Measurements from ENCODE around the gene ANTXR2. TPM values are rescaled to one million over a fixed set of nuclear protein-coding genes. Genes with fewer than 3 reads are reported as not detected.

ANTXR2 gene
- total and polyA plus RNA-seq, 4 experiments from 2014 or later = 88.1 to 91.6 (median 90.7) TPM

- H3K36me3 Mint-ChIP-seq = peaks cover 3 to 10% of the 10 kb centered on the region in 2 donors
- H3K27ac Mint-ChIP-seq = peak overlapping the region in 4 of 7 donors; percentile 75 to 94 (median 83)
- H3K36me3 ChIP-seq (ENCODE audit: insufficient read depth, low read length) = no peaks in the 10 kb centered on the region
- H3K27ac ChIP-seq (ENCODE audit: low read depth, low read length) = no peak overlapping the region
- no peak for DNase-seq
- intact Hi-C loops (cut with micrococcal nuclease) = no loop called here
- CTCF ChIA-PET (ENCODE audit: partially characterized antibody) = interaction anchor here (0.6 to 2.7 kb wide), 3 partner anchors 49 to 125 kb away, joined by 3 to 12 read pairs (median 4); no protein-coding TSS in a partner anchor
- no peak overlapping the region for H3K4me3 Mint-ChIP-seq
- H3K4me1 Mint-ChIP-seq = peaks cover 29 to 58% (median 40%) of the 10 kb centered on the region in 4 donors
- POLR2A ChIA-PET (ENCODE audit: partially characterized antibody) = interaction anchor here (1.8 kb wide), 1 partner anchor 107 kb away, joined by 6 read pairs; no protein-coding TSS in a partner anchor
- H3K9me3 ChIP-seq (ENCODE audit: control insufficient read depth in 1 of 2, low read length in 2 of 2) = no peaks in the 10 kb centered on the region
- peaks cover 0 to 2% (median 0%) of the 10 kb centered on the region in 8 donors for H3K9me3 Mint-ChIP-seq
- H3K27me3 ChIP-seq (ENCODE audit: insufficient read depth, low read length) = no peaks in the 10 kb centered on the region
- no peaks in the 10 kb centered on the region for H3K27me3 Mint-ChIP-seq
- H3K4me1 ChIP-seq (ENCODE audit: insufficient read depth, low read length) = peaks cover 37% of the 10 kb centered on the region
- H3K4me3 ChIP-seq (ENCODE audit: low read length in 2 of 2) = no peak overlapping the region
These were observed 3.7 kb upstream of the ANTXR2 start for GRCh38 chr4:80076681-80077080.

GRCh38 chr4:80075995-80076675 is 3.1 kb upstream of the ANTXR2 start:
- no peak overlapping the region for H3K4me3 Mint-ChIP-seq
- no peaks in the 10 kb centered on the region for H3K27me3 Mint-ChIP-seq
- peak overlapping the region; percentile 10 to 94 (median 81) for H3K27ac Mint-ChIP-seq
- H3K36me3 Mint-ChIP-seq = peaks cover under 1 to 13% of the 10 kb centered on the region in 2 donors
- no peak overlapping the region for H3K27ac ChIP-seq (ENCODE audit: low read depth, low read length)
- H3K9me3 Mint-ChIP-seq = peaks cover 0 to 2% (median 0%) of the 10 kb centered on the region in 8 donors
- H3K27me3 ChIP-seq (ENCODE audit: insufficient read depth, low read length) = no peaks in the 10 kb centered on the region
- no peaks in the 10 kb centered on the region for H3K9me3 ChIP-seq (ENCODE audit: control insufficient read depth in 1 of 2, low read length in 2 of 2)
- POLR2A ChIA-PET (ENCODE audit: partially characterized antibody) = interaction anchor here (1.8 to 4.4 kb wide), 2 partner anchors 96 to 107 kb away, joined by 6 to 40 read pairs; no protein-coding TSS in a partner anchor
- no peak for DNase-seq
- H3K4me3 ChIP-seq (ENCODE audit: low read length in 2 of 2) = no peak overlapping the region
- CTCF ChIA-PET (ENCODE audit: partially characterized antibody) = interaction anchor here (1.0 to 2.7 kb wide), 2 partner anchors 49 to 126 kb away, joined by 4 to 12 read pairs; no protein-coding TSS in a partner anchor
- peaks cover 42% of the 10 kb centered on the region for H3K4me1 ChIP-seq (ENCODE audit: insufficient read depth, low read length)
- H3K36me3 ChIP-seq (ENCODE audit: insufficient read depth, low read length) = no peaks in the 10 kb centered on the region
- H3K4me1 Mint-ChIP-seq = peaks cover 30 to 64% (median 43%) of the 10 kb centered on the region in 4 donors
- intact Hi-C loops (cut with micrococcal nuclease) = no loop called here

- POLR2A ChIA-PET (ENCODE audit: partially characterized antibody) = interaction anchor here (1.6 to 5.4 kb wide), 4 partner anchors 57 to 128 kb away, joined by 5 to 60 read pairs (median 44); no protein-coding TSS in a partner anchor
- H3K27ac Mint-ChIP-seq = peak overlapping the region; percentile 84 to 98 (median 96)
These were observed 1.6 kb upstream of the ANTXR2 start for GRCh38 chr4:80074651-80075050.

GRCh38 chr4:80074069-80074468 is 1.0 kb upstream of the ANTXR2 start:
- Histone ChIP-seq H3K27me3 (ENCODE audit: insufficient read depth, low read length) (no peaks in the 10 kb centered on the region), H3K27ac (ENCODE audit: low read depth, low read length) (peak overlapping the region; percentile 86), H3K4me3 (ENCODE audit: low read length in 2 of 2) (no peak overlapping the region), H3K36me3 (ENCODE audit: insufficient read depth, low read length) (no peaks in the 10 kb centered on the region), H3K9me3 (ENCODE audit: control insufficient read depth in 1 of 2, low read length in 2 of 2) (no peaks in the 10 kb centered on the region), H3K4me1 (ENCODE audit: insufficient read depth, low read length) (peaks cover 63% of the 10 kb centered on the region)
- ChIA-PET CTCF (ENCODE audit: partially characterized antibody) (interaction anchor here (0.8 to 3.6 kb wide), 6 partner anchors 15 to 128 kb away, joined by 3 to 24 read pairs (median 18); no protein-coding TSS in a partner anchor), POLR2A (ENCODE audit: partially characterized antibody) (interaction anchor here (0.6 to 5.4 kb wide), 11 partner anchors 15 to 159 kb away, joined by 3 to 60 read pairs (median 9); no protein-coding TSS in a partner anchor)
- Mint-ChIP-seq H3K4me1 (peaks cover 45 to 84% (median 59%) of the 10 kb centered on the region in 4 donors), H3K27me3 (no peaks in the 10 kb centered on the region), H3K27ac (peak overlapping the region; percentile 84 to 98 (median 96)), H3K4me3 (peak overlapping the region; percentile 14 to 99 (median 96)), H3K9me3 (peaks cover 0 to 2% (median 0%) of the 10 kb centered on the region in 8 donors), H3K36me3 (peaks cover 3 to 25% of the 10 kb centered on the region in 2 donors)
- intact Hi-C loops (cut with micrococcal nuclease) = no loop called here
- DNase-seq = no peak

More at GRCh38 chr4:80074651-80075050, 1.6 kb upstream of the ANTXR2 start:
- Mint-ChIP-seq H3K9me3 (peaks cover 0 to 2% (median 0%) of the 10 kb centered on the region in 8 donors), H3K27me3 (no peaks in the 10 kb centered on the region), H3K4me1 (peaks cover 40 to 79% (median 53%) of the 10 kb centered on the region in 4 donors), H3K36me3 (peaks cover 0 to 20% of the 10 kb centered on the region in 2 donors), H3K4me3 (peak overlapping the region in 6 of 8 donors; percentile 2 to 99 (median 75))
- CTCF ChIA-PET (ENCODE audit: partially characterized antibody) = interaction anchor here (1.0 to 3.5 kb wide), 3 partner anchors 16 to 110 kb away, joined by 3 to 22 read pairs (median 17); no protein-coding TSS in a partner anchor
- Histone ChIP-seq H3K27ac (ENCODE audit: low read depth, low read length) (peak overlapping the region; percentile 86), H3K27me3 (ENCODE audit: insufficient read depth, low read length) (no peaks in the 10 kb centered on the region), H3K4me3 (ENCODE audit: low read length in 2 of 2) (no peak overlapping the region), H3K9me3 (ENCODE audit: control insufficient read depth in 1 of 2, low read length in 2 of 2) (no peaks in the 10 kb centered on the region), H3K36me3 (ENCODE audit: insufficient read depth, low read length) (no peaks in the 10 kb centered on the region), H3K4me1 (ENCODE audit: insufficient read depth, low read length) (peaks cover 57% of the 10 kb centered on the region)
- no peak for DNase-seq
- intact Hi-C loops (cut with micrococcal nuclease) = no loop called here

GRCh38 chr4:80073473-80074008 is 512 bp upstream of the ANTXR2 start:
- Mint-ChIP-seq H3K27ac (peak overlapping the region; percentile 84 to 98 (median 96)), H3K4me1 (peaks cover 46 to 86% (median 58%) of the 10 kb centered on the region in 4 donors)
- POLR2A ChIA-PET (ENCODE audit: partially characterized antibody) = interaction anchor here (0.6 to 5.4 kb wide), 20 partner anchors 9 to 158 kb away, joined by 3 to 60 read pairs (median 9); partner anchors contain the start of gene PRDM8

GRCh38 chr4:80072228-80072743 is 743 bp downstream of the ANTXR2 start:
- intact Hi-C loops (cut with micrococcal nuclease) = loop anchor here (2.0 kb wide), 2 partner anchors 65 to 153 kb away; no protein-coding TSS in a partner anchor
- POLR2A ChIA-PET (ENCODE audit: partially characterized antibody) = interaction anchor here (0.9 to 5.4 kb wide), 20 partner anchors 8 to 130 kb away, joined by 3 to 60 read pairs (median 9); partner anchors contain the start of gene PRDM8
- Mint-ChIP-seq H3K4me1 (peaks cover 46 to 86% (median 59%) of the 10 kb centered on the region in 4 donors), H3K27me3 (no peaks in the 10 kb centered on the region), H3K36me3 (peaks cover 13 to 38% of the 10 kb centered on the region in 2 donors), H3K9me3 (peaks cover 0 to 2% (median 0%) of the 10 kb centered on the region in 8 donors), H3K27ac (peak overlapping the region; percentile 90 to 99 (median 98)), H3K4me3 (peak overlapping the region; percentile 97 to 99 (median 98))
- Histone ChIP-seq H3K36me3 (ENCODE audit: insufficient read depth, low read length) (peaks cover 4% of the 10 kb centered on the region), H3K9me3 (ENCODE audit: control insufficient read depth in 1 of 2, low read length in 2 of 2) (no peaks in the 10 kb centered on the region), H3K27me3 (ENCODE audit: insufficient read depth, low read length) (no peaks in the 10 kb centered on the region), H3K4me1 (ENCODE audit: insufficient read depth, low read length) (peaks cover 78% of the 10 kb centered on the region), H3K4me3 (ENCODE audit: low read length in 2 of 2) (peak overlapping the region; percentile 68 to 75), H3K27ac (ENCODE audit: low read depth, low read length) (peak overlapping the region; percentile 86)
- peak; percentile 54 to 80 (median 64) for DNase-seq
- CTCF ChIA-PET (ENCODE audit: partially characterized antibody) = interaction anchor here (1.0 to 3.6 kb wide), 10 partner anchors 9 to 155 kb away, joined by 3 to 24 read pairs (median 5); no protein-coding TSS in a partner anchor

More at GRCh38 chr4:80073473-80074008, 512 bp upstream of the ANTXR2 start:
- H3K27me3 Mint-ChIP-seq = no peaks in the 10 kb centered on the region
- CTCF ChIA-PET (ENCODE audit: partially characterized antibody) = interaction anchor here (0.8 to 3.6 kb wide), 6 partner anchors 15 to 129 kb away, joined by 3 to 24 read pairs (median 18); no protein-coding TSS in a partner anchor
- peak overlapping the region; percentile 96 to 99 (median 98) for H3K4me3 Mint-ChIP-seq
- no peaks in the 10 kb centered on the region for H3K36me3 ChIP-seq (ENCODE audit: insufficient read depth, low read length)
- peak overlapping the region; percentile 86 for H3K27ac ChIP-seq (ENCODE audit: low read depth, low read length)
- H3K9me3 Mint-ChIP-seq = peaks cover 0 to 2% (median 0%) of the 10 kb centered on the region in 8 donors
- intact Hi-C loops (cut with micrococcal nuclease) = loop anchor here (1.0 to 2.0 kb wide), 6 partner anchors 15 to 155 kb away; no protein-coding TSS in a partner anchor
- no peaks in the 10 kb centered on the region for H3K9me3 ChIP-seq (ENCODE audit: control insufficient read depth in 1 of 2, low read length in 2 of 2)
- peak overlapping the region; percentile 68 to 75 for H3K4me3 ChIP-seq (ENCODE audit: low read length in 2 of 2)
- peaks cover 68% of the 10 kb centered on the region for H3K4me1 ChIP-seq (ENCODE audit: insufficient read depth, low read length)
- H3K36me3 Mint-ChIP-seq = peaks cover 3 to 29% of the 10 kb centered on the region in 2 donors
- peak; percentile 31 to 56 (median 41) for DNase-seq
- H3K27me3 ChIP-seq (ENCODE audit: insufficient read depth, low read length) = no peaks in the 10 kb centered on the region

Measured in CD4-positive, alpha-beta memory T cell (primary cell).